BLaER1 (cell line): ENCODE data around the gene SHCBP1L.

Experiments
- H3K27ac ChIP-seq: shearing (Covaris generic); formaldehyde crosslinking; 2 replicates; pipeline ENCODE4 v1.8.1; 2022
- H3K27me3 ChIP-seq: shearing (Covaris generic); formaldehyde crosslinking; 2 replicates; pipeline ENCODE4 v1.8.1; 2022
- H3K36me3 ChIP-seq: shearing (Covaris generic); formaldehyde crosslinking; 2 replicates; pipeline ENCODE4 v1.8.1; 2022
- H3K4me1 ChIP-seq: shearing (Covaris generic); formaldehyde crosslinking; 2 replicates; pipeline ENCODE4 v1.8.1; 2022
- H3K4me2 ChIP-seq: shearing (Covaris generic); formaldehyde crosslinking; 2 replicates; pipeline ENCODE4 v1.8.1; 2022
- H3K4me3 ChIP-seq: shearing (Covaris generic); formaldehyde crosslinking; 2 replicates; pipeline ENCODE4 v1.8.1; 2022
- H3K9ac ChIP-seq: shearing (Covaris generic); formaldehyde crosslinking; 2 replicates; pipeline ENCODE4 v1.8.1; 2022
- H3K9me3 ChIP-seq: shearing (Covaris generic); formaldehyde crosslinking; 2 replicates; pipeline ENCODE4 v1.8.1; 2022
- H4K20me1 ChIP-seq: shearing (Covaris generic); formaldehyde crosslinking; 2 replicates; pipeline ENCODE4 v1.8.1; 2022
- Cebpa-rat ChIP-seq: shearing (Covaris generic); IDR thresholded peaks from 2 replicates; pipeline ENCODE4 v1.8.1; 2022

The SHCBP1L gene

DNA sequence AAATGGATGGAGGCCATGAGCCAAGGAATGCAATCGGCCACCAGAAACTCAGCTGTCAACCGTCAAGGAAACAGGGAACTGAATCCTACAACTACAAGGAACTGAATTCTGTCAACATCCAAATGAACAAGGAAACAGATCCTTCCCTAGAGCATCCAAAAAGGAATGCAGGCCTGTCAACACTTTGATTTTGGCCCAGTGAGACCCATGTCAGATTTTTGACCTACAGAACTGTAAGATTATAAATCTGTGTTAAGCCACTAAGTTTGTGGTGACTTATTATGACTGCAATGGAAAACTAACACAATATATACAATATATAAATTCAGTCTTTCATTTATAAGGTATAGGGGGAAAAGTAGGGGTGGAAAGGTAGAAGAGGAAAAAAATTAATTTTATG is 55.3 kb downstream of the SHCBP1L start:
- H3K4me3 ChIP-seq = no peak overlapping the region
- H3K4me1 ChIP-seq = no peaks in the 10 kb centered on the region
- H3K27ac ChIP-seq = no peak overlapping the region
- no peaks in the 10 kb centered on the region for H3K27me3 ChIP-seq
- H3K4me2 ChIP-seq = no peak overlapping the region
- no peak for TF ChIP-seq Cebpa-rat
- no peaks in the 10 kb centered on the region for H4K20me1 ChIP-seq
- no peak overlapping the region for H3K9ac ChIP-seq
- peaks cover 9% of the 10 kb centered on the region for H3K9me3 ChIP-seq
- no peaks in the 10 kb centered on the region for H3K36me3 ChIP-seq

DNA sequence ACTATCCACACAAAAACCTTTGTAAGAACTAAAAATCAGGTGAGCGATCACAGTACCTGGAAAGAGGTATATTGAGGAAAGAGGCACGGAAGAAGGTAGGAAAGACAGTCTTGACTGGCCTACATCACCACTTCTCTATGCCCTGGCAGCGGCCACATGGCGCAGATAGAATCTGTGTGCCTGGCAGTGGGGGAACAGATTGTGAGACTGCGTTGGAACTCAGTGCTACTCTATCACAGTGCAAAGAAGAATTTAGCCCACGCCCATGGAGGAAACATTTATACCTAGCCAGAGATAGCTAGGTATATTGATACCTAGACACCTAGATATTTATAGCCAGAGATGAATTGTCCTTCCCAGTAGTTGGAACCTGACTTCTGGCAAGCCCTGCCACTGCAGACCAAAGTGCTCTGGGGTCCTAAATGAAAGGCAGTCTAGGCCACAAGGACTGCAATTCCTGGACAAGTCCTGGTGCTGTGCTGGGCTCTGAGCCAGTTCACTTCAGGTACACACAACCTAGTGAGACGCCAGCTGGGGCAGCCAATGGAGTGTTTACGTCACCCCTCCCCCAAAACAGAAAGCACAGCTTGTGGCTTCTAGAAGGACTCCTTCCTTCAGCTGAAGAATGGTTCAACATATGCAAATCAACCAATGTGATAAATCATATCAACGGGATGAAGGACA is 61.9 kb downstream of the SHCBP1L start:
- no peak for TF ChIP-seq Cebpa-rat
- Histone ChIP-seq H3K9me3 (peaks cover 9% of the 10 kb centered on the region), H3K9ac (no peak overlapping the region), H3K4me2 (no peak overlapping the region), H3K27me3 (no peaks in the 10 kb centered on the region), H3K4me3 (no peak overlapping the region), H4K20me1 (peaks cover 29% of the 10 kb centered on the region), H3K27ac (no peak overlapping the region), H3K4me1 (peaks cover 15% of the 10 kb centered on the region), H3K36me3 (peaks cover 50% of the 10 kb centered on the region)

DNA sequence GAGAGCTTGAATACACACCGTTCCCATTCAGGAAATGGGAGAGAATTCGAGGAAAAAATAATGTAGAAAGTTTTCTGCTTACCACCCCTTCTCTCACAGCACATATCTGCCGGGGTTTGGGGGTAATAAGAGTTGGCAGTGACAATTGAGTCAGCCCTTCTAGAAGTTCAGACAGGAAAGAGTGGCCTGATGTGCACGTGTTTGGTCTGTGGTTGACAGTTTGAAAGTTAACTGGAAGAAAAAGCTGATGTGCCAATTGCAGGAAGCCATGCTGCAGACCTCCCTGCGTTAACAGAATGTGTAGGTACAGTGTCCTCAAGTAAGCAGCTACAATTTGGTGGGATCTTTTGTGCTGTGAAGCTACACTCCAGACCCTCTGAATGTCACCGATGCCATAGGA is 63.0 kb downstream of the SHCBP1L start:
- Histone ChIP-seq H3K27me3 (no peaks in the 10 kb centered on the region), H3K27ac (peak overlapping the region; percentile 39; the same call in 1 of the 2 replicates), H3K4me1 (peaks cover 15% of the 10 kb centered on the region), H3K4me3 (no peak overlapping the region), H4K20me1 (peaks cover 38% of the 10 kb centered on the region), H3K36me3 (peaks cover 61% of the 10 kb centered on the region), H3K9me3 (peaks cover 9% of the 10 kb centered on the region), H3K9ac (no peak overlapping the region), H3K4me2 (peak overlapping the region; percentile 25)
- no peak for TF ChIP-seq Cebpa-rat

DNA sequence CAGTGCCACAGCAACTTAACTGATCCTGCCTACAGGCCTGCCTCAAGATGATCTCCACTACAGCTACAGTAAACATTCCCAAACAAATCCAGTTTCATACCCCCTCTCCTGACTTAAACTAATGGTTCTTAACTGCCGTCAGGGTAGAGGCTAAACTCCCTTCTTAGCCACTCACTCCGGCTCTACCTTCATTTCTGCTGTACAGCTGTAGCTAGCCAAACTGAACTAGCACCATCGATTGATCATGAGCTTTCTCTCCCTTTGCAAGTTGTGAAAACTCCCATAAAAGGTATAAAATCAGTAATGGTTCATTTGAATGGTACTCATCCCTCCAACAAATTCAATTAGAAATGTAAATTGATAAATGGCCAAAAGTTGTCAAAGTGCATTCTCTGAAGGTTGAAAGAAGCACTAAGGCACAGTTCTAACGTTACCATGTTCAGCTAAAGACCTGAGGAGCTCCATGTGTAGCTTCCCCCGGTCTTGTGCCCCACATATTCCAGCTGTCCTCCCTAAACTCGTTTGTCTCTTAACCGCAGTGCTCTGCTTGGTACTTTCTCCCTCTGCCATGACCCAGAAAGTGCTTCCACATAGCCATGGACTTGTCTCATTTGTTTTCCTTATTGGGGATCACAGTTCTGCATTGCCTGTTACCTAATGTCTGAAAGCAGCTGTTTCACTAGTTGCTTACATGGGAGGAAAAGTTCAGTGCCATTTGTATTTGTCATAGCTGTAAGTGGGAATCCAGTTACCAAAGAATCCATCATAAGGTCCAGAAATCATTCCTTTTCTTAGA is 64.0 kb downstream of the SHCBP1L start:
- no peak overlapping the region for H3K9ac ChIP-seq
- H3K36me3 ChIP-seq = peaks cover 71% of the 10 kb centered on the region
- no peak overlapping the region for H3K27ac ChIP-seq
- TF ChIP-seq Cebpa-rat = no peak
- peaks cover 1% of the 10 kb centered on the region; the same call in 1 of the 2 replicates for H3K9me3 ChIP-seq
- H3K4me3 ChIP-seq = no peak overlapping the region
- H3K4me1 ChIP-seq = peaks cover 15% of the 10 kb centered on the region
- no peaks in the 10 kb centered on the region for H3K27me3 ChIP-seq
- H4K20me1 ChIP-seq = peaks cover 49% of the 10 kb centered on the region
- H3K4me2 ChIP-seq = peak overlapping the region; percentile 25; the same call in 1 of the 2 replicates

DNA sequence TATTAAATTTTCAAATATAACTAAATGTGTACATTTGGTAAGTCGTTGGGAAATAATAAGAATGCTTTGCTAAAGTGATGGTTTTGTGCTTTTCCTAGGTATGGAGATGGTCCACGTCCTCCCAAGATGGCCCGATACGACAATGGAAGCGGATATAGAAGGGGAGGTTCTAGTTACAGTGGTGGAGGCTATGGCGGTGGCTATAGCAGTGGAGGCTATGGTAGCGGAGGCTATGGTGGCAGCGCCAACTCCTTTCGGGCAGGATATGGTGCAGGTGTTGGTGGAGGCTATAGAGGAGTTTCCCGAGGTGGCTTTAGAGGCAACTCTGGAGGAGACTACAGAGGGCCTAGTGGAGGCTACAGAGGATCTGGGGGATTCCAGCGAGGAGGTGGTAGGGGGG is 66.0 kb downstream of the SHCBP1L start:
- H3K4me1 ChIP-seq = peaks cover 15% of the 10 kb centered on the region
- TF ChIP-seq Cebpa-rat = no peak
- no peak overlapping the region for H3K9ac ChIP-seq
- no peak overlapping the region for H3K4me2 ChIP-seq
- H4K20me1 ChIP-seq = peaks cover 62% of the 10 kb centered on the region
- H3K27me3 ChIP-seq = no peaks in the 10 kb centered on the region
- H3K36me3 ChIP-seq = peaks cover 91% of the 10 kb centered on the region
- H3K9me3 ChIP-seq = no peaks in the 10 kb centered on the region
- H3K4me3 ChIP-seq = no peak overlapping the region
- no peak overlapping the region for H3K27ac ChIP-seq

DNA sequence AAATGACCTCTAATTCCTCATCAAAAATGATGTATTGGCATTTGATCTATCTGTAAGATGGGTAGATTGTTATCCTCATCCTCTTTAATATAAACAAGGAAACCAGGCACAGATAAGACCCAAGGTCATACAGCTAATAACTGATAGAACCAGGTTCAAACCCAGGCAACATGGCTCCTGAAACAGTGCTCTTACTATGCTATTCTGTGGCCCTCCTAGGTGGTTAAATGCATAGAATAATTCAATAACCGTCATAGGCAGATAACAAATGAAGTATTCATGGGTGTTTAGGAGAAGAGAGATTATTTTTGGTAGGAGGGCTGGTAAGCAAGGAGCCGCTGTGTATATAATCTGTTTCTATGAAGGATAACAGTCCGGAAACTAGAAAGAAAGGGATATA is 67.4 kb downstream of the SHCBP1L start:
- H3K27me3 ChIP-seq = no peaks in the 10 kb centered on the region
- H3K36me3 ChIP-seq = peaks cover 97% of the 10 kb centered on the region
- peaks cover 15% of the 10 kb centered on the region for H3K4me1 ChIP-seq

DNA sequence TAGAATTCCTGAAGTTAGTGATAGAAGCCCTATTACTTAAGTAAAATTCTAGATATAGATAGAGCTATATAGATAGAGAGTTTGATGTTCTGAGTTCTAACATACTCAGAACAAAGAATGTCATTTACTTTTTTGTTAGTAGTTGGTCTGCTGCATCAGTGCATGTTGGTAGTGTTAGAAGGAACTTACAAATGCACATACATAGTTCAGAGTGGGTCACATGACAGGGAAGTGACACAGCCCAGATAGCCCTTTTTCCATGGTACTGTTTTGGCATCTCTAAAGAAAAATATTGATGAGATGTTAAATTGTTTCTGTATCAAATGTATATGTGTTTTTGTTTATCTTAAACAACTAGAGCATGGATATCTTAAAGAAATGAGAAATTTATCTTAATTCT is 68.1 kb downstream of the SHCBP1L start:
- Histone ChIP-seq H3K9me3 (no peaks in the 10 kb centered on the region), H3K36me3 (peaks cover 100% of the 10 kb centered on the region), H3K27ac (no peak overlapping the region), H3K4me2 (no peak overlapping the region), H3K4me3 (no peak overlapping the region), H3K9ac (no peak overlapping the region), H4K20me1 (peaks cover 82% of the 10 kb centered on the region), H3K4me1 (peaks cover 9% of the 10 kb centered on the region), H3K27me3 (no peaks in the 10 kb centered on the region)
- TF ChIP-seq Cebpa-rat = no peak

More for the DNA sequence above, 67.4 kb downstream of the SHCBP1L start:
- H3K9ac ChIP-seq = no peak overlapping the region
- H3K27ac ChIP-seq = no peak overlapping the region
- no peak overlapping the region for H3K4me3 ChIP-seq
- H4K20me1 ChIP-seq = peaks cover 75% of the 10 kb centered on the region
- H3K4me2 ChIP-seq = no peak overlapping the region
- H3K9me3 ChIP-seq = no peaks in the 10 kb centered on the region
- TF ChIP-seq Cebpa-rat = no peak

DNA sequence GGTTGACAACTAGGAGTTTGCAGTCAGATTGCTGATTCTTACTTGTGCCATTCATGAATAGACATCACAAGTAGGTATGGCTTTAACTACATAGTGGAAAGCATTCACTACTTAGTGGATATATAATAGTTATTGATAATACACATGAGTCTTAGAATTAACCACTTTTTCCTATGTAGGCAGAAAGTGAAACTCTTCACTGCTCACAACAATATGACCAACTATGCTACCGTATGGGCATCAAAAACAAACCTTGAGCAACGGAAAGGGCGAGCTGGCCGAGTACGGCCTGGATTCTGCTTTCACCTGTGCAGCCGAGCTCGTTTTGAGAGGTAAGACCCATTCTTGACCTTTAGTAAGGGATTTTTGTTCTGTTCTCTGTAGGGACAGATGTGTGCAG is 75.1 kb downstream of the SHCBP1L start:
- Histone ChIP-seq H3K4me2 (no peak overlapping the region), H3K9ac (no peak overlapping the region), H3K36me3 (peaks cover 100% of the 10 kb centered on the region), H4K20me1 (peaks cover 86% of the 10 kb centered on the region), H3K27ac (no peak overlapping the region), H3K4me3 (no peak overlapping the region), H3K4me1 (no peaks in the 10 kb centered on the region), H3K27me3 (no peaks in the 10 kb centered on the region), H3K9me3 (no peaks in the 10 kb centered on the region)
- TF ChIP-seq Cebpa-rat = no peak

DNA sequence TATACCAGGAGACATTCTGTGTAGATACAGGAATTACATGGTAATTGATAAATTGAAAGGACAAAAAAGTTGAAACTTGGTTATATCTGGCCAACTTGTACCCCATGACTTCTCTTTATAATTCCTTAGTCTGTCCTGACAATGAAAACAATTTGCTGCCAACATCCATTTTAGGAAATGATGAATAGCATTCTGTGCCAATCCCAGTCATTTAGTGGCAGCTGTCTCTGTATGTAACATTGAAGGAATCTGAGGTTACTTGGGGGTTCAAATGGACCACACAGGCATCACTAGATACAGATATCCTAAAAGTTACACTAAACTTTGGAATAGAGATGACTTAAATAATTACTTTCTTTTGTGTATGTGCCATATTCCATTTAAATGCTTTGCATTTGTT is 75.6 kb downstream of the SHCBP1L start:
- H3K4me1 ChIP-seq = no peaks in the 10 kb centered on the region
- no peak overlapping the region for H3K4me3 ChIP-seq
- H3K36me3 ChIP-seq = peaks cover 100% of the 10 kb centered on the region
- no peak overlapping the region for H3K27ac ChIP-seq
- H3K9me3 ChIP-seq = no peaks in the 10 kb centered on the region
- H3K9ac ChIP-seq = no peak overlapping the region
- no peaks in the 10 kb centered on the region for H3K27me3 ChIP-seq
- H4K20me1 ChIP-seq = peaks cover 83% of the 10 kb centered on the region
- TF ChIP-seq Cebpa-rat = no peak
- H3K4me2 ChIP-seq = no peak overlapping the region

DNA sequence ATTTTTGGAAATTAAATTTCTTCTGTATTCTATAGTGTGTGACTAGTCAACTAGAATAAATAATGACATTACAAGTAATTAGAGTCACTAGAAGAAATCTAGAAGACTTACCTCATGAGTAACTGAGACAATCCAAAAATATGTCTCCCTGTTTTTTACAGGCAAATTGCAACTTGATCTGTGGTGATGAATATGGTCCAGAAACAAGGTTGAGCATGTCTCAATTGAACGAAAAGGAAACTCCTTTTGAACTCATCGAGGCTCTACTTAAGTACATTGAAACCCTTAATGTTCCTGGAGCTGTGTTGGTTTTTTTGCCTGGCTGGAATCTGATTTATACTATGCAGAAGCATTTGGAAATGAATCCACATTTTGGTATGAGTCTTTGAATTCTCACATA is 77.1 kb downstream of the SHCBP1L start:
- Histone ChIP-seq H4K20me1 (peaks cover 80% of the 10 kb centered on the region), H3K9me3 (no peaks in the 10 kb centered on the region), H3K4me3 (no peak overlapping the region), H3K9ac (no peak overlapping the region), H3K27ac (no peak overlapping the region), H3K4me1 (no peaks in the 10 kb centered on the region), H3K27me3 (no peaks in the 10 kb centered on the region), H3K4me2 (no peak overlapping the region), H3K36me3 (peaks cover 100% of the 10 kb centered on the region)
- no peak for TF ChIP-seq Cebpa-rat
